Measurements from ENCODE around the gene BIRC7. TPM values are rescaled to one million over a fixed set of nuclear protein-coding genes. Genes with fewer than 3 reads are reported as not detected.

BIRC7 gene
- polyA plus RNA-seq, 3 donors, result 0.48 to 2.6 (median 0.57) TPM

DNA sequence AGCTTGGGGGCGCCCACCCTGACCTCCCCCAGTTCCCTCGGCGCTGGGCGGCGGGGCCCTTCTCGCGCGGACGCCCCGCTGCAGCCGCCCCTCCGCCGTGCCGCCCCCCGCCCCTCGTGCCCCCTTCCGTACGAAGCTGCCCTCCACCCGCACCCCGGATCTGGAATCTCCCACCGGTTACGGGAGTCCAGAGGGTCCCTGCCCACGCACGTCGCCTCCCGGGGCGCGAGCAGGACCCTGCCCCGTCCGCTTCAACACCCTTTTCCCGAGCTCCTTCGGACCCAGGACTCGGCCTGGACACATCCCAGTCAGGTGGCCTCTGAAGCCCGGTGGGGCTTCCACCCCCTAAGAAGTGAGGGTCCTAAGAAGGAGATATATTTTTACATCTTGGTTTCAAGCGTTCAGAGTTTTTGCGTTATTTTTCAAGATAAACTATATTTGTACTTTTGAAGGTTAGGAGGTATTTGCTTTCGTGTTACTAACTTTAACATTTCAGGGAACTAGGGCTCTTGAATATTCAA is 37.4 kb downstream of the BIRC7 start:
- no peak for DNase-seq (ENCODE audit: extremely low read depth in 1 of 11, low read depth in 9 of 11, low spot score in 4 of 11)

DNA sequence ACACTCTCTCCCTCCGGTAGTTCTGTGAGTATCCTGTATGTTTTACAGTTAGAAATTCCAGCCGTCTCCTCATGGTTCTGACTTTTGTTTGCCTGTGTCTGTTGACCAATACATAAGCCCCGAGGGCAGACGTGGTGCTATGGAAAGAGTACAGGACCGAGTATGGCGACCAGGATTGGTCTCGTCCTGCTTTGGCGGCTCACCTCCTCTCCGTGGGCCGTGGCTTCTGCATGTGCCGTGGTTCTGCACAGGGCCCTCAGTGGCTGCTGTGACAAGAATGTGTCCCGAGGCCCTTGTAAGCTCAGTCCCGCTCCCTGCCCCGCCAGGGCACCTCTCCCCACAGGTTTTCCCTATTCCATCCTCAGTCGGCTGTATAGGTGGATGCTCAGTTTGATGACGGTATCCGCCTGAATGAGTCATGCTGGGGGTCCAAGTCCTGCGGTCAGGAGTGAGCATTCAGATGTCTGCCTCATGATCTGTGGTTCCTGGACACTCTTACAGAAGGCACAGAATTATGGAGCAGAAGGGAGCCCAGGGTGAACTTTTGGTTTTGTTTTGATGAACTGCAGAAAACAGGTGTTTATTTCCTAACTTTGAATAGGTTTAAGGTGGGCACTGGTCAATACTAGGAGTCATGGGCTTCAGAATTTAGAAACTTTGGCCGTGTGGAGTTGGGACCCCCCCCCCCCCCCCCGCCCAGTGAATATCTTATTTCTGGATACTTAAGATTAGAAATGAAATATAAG is 38.1 kb downstream of the BIRC7 start:
- DNase-seq (ENCODE audit: extremely low read depth in 1 of 11, low read depth in 9 of 11, low spot score in 4 of 11), result no peak

DNA sequence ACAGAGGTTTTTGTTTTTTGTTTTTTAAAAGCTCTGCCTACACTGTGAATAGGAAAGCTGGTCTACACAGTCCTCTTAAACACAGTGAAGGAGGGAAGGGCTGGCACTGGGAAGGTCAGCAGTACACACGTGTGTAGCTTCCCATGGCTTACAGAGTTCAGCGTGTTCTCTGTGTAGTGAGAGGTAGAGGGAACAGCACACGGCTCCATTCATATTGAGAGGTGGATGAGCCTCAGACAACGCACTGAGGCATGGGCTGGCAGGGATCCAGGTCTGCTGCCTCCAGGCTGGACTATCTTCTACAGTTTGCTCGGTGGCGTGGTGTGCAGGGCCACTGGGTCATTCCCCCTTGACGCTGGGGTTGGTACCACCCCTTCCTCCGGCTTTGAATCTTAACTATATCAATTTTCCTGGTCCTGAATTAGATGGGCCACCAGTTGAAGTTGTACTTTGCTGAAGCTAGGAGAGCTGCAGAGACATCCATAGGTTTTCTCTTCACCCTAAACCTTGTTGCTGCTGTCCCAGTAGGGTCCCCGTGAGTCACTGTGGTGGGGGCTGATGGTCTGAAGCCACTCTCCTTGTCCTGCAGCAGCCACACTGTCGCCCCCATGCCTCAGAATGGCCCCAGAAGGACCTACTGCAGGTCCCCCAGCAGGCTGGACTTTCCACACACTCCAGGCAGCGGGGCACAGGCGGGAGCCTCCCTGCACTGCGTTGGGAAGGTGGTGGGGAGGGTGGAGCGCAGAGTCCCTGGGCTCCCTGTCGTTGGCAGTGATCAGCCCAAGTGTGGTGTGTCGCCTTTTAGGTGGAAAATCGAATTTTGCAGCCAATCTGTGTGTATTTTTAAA is 38.9 kb downstream of the BIRC7 start:
- DNase-seq (ENCODE audit: extremely low read depth in 1 of 11, low read depth in 9 of 11, low spot score in 4 of 11), result no peak

DNA sequence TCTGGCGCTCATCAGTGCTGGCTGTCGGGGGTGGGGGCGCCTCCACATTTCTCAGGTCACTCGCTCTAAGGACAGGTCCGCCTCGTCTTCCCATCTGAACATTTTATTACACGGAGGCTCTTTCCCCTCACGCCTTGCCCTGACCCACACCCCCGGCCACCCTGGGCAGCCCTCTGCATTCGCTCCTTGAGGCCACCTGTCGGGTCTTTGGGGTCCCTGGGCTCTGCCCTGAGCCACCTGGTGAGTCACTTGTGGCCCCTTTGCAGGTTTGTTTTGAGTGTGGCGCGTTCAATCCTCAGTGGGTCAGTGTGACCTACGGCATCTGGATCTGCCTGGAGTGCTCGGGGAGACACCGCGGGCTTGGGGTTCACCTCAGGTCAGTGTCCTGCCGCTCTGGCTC is 40.1 kb downstream of the BIRC7 start:
- DNase-seq (ENCODE audit: extremely low read depth in 1 of 11, low read depth in 9 of 11, low spot score in 4 of 11), result no peak

DNA sequence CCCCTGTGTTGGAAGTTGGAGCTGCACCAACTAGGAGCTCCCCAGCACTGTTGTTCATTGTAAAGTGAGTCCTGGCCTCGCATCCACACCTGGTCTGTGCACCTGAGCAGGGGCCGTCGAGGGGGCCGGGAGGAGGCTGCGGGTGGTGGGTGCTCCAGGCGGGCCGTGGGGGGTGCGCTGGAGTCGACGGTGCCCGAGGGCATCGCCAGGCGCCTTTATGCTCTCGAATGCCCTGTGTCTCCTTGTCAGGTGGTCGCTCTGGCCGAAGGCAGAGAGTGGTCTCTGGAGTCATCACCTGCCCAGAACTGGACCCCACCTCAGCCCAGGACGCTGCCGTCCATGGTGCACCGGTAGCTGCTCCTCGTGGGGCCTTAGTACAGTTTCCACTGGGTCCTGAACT is 41.3 kb downstream of the BIRC7 start:
- no peak for DNase-seq (ENCODE audit: extremely low read depth in 1 of 11, low read depth in 9 of 11, low spot score in 4 of 11)

DNA sequence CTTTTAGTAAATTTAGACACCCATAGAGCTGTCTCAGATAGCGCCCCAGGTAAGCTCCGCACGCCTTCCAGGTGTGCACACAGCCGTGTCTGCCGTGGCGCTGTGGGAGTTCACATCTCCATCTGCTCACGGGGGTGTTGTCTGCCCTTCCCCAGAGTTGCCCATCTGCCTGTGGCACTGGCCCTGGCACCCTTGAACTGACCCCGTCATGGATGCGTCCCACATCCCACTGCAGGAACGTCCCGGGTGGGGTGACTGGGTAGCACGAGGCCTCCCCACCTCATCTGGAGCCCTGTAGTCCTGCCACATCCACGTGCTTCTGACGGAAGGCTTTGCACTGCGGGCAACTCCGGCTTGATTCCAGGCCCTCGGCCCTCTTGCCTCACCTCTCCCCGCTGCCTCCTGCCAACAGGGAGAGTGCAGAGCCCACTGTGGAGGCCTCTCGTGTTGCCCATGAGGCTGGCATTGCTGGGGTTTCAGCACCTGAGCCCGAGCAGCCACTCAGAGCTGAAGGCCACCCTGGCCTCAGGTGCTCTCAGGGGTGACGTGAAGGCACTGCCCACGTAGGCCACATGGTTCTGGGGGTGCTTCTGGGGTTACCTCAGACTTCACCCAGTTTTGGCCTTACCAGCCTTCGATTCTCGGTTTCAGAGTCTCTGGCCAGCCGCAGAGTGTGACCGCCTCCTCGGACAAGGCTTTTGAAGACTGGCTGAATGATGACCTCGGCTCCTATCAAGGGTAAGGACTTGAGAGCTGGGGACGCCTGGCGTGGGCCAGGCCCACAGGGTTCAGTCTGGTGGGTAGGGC is 42.0 kb downstream of the BIRC7 start:
- DNase-seq (ENCODE audit: extremely low read depth in 1 of 11, low read depth in 9 of 11, low spot score in 4 of 11), result no peak

DNA sequence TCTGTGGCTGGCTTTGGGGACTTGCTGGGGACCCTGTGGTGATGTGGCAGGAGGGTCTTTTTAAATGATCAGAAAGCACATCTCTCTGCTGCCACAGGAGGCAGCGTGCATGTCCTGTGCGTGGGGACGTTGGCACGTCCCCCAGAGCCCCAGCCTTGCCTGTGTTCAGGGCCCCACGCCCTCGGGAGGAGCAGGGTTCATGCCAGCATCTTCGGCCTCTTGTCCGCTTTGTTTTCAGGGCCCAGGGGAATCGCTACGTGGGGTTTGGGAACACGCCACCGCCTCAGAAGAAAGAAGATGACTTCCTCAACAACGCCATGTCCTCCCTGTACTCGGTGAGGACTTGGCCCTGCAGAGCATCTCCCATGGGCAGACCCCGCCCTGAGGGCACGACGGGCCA is 43.0 kb downstream of the BIRC7 start:
- DNase-seq (ENCODE audit: extremely low read depth in 1 of 11, low read depth in 9 of 11, low spot score in 4 of 11), result no peak

DNA sequence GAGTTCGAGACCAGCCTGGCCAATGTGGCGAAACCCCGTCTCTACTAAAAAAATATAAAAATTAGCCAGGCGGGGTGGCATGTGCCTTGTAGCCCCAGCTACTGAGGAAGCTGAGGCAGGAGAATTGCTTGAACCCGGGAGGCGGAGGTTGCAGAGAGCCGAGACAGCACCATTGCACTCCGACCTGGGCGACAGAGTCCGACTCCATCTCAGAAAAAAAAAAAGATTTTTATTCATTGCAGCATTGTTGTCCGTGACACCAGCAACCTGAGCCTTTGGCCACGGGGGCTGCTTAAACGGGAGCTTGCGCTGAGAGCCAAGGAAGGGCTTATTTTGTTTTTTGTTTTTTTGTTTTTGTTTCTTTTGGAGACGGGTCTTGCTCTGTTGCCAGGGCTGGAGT is 44.2 kb downstream of the BIRC7 start:
- no peak for DNase-seq (ENCODE audit: extremely low read depth in 1 of 11, low read depth in 9 of 11, low spot score in 4 of 11)

DNA sequence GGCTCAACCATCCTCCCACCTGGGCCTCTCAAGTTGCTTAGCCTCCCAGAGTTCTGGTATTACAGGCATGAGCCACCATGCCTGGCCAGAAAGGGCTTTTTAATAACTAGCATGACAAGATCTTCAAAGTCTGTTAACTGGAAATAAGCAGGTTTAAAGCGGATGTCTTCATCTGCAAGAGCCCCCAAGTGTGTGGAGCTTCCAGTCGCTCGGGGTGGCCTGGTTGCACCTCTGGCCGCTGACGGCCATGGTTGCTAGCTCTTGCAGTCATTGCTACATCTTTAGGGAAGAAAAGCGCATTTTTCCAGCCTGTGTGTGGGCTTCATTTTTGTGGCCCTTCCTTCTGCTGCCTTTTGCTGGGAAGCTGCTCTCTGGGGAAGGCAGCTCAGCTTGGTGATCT is 44.7 kb downstream of the BIRC7 start:
- no peak for DNase-seq (ENCODE audit: extremely low read depth in 1 of 11, low read depth in 9 of 11, low spot score in 4 of 11)

DNA sequence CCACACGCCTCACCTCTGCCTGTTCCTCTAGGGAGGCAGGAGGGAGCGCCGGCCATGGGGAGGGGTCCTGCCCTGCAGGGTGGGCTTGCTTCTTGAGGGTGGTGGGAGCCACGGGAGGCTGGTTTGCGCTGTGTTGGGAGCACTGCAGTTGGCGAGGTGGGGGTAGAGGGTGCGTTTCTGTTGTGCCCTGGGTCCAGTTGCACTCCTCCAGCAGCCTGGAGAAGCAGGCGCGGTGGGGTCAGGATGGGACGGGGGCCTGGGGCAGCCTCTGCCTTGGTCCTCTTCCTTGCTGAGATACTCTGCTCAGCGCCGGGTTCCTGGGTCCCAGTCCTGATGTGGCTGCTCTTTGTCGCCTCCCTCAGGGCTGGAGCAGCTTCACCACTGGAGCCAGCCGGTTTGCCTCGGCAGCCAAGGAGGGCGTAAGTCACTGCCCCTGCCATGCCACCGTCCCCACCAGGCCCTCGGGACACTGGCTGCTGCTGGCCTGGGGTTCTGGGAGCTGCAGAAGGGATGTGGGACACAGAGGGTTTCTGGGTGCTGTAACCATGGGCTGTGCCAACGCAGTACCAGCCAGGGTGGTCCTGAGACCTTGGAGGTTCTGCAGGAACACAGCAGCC is 45.3 kb downstream of the BIRC7 start:
- no peak for DNase-seq (ENCODE audit: extremely low read depth in 1 of 11, low read depth in 9 of 11, low spot score in 4 of 11)

DNA sequence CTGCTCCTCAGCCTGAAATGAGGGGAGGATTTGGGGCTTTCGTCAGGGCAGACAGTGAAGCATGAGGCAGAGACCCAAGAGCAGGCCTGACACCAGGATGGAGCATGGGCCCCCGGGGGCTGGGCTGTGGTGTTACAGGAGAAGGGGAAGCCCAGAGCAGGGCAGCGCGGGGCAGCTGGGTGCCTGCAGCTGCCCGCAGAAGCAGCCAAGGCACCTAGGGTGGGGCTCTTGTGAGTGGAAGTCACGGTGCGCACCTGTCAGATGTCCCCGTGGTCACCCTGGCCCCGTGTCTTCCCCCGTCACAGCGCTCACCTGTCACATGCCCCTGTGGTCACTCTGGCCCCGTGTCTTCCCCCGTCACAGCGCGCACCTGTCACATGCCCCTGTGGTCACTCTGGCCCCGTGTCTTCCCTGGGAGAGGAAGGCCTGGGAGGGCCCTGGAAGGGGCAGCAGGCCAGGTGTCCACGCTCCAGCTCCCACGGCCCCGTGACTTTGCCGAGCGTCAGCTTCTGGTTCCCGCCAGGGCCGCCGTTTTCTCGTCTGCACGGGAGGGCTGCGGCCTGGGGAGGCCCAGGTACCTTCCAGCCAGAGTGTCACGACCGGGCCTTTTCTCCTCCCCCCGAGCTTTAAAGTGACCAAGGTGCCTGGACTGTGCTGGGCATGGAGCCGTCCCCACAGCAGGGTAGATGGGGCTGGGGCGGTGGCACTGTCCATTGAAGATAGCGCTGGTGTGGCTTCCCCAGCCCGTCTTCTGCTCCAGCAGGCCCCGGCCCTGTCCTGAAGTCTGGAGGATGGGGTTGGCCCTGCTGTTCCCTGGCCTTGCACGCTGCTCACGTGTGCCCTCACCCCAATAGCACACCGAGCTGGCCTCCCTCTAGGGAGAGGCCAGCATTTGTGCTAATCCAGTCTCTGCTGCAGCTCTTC is 46.3 kb downstream of the BIRC7 start:
- no peak for DNase-seq (ENCODE audit: extremely low read depth in 1 of 11, low read depth in 9 of 11, low spot score in 4 of 11)

DNA sequence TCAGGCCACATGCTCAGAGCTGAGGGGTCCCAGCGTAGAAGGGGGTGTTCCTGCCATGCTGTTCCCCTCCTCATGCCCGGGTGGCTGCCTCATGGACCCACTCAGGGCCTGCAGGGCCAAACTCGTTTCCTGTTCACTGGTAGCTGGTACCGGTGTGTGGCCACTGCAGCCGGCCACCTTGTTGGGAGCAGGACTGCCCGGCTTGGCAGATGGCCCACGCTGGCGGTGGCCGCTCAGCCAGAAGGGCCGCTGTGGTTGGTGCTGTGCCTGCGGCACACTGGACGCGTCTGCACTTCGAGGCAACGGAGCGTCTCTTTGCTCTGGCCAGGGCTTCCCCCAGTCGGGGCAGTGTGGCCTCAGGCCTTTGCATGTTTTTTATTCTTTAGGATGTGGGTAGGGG is 47.2 kb downstream of the BIRC7 start:
- no peak for DNase-seq (ENCODE audit: extremely low read depth in 1 of 11, low read depth in 9 of 11, low spot score in 4 of 11)

DNA sequence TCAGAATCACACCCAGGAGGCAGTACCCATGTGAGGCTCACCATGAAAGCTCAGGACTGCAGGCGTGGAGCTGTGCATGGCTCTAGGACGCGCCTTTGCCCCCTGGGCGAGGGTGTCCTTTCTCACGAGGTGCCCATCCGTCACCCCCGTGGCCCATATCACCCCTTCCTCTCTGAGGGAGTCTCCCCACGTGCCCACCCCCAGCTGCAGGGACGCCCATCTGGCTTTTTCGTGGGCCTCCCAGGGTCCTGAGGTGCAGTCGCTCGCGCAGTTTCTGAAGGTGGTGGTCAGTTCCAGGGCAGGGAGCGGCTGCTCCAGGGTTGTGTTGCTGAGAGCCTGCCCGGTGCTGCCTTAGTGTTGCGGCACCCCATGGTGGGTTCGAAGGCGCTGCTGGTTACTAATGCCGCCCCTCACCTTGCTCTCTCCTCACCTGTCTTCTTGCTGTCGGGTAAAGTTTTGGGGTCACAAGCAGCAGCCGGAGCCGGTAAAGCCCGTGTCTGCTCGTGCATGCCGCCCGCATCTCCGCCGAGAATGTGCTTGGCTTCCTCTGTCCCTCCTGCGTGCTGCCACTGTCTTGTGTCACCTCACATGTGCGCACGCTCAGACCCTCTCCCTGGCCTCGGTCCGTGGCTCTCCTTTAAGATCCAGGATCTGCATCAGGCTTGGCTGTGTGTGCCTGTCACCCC is 47.8 kb downstream of the BIRC7 start:
- no peak for DNase-seq (ENCODE audit: extremely low read depth in 1 of 11, low read depth in 9 of 11, low spot score in 4 of 11)

DNA sequence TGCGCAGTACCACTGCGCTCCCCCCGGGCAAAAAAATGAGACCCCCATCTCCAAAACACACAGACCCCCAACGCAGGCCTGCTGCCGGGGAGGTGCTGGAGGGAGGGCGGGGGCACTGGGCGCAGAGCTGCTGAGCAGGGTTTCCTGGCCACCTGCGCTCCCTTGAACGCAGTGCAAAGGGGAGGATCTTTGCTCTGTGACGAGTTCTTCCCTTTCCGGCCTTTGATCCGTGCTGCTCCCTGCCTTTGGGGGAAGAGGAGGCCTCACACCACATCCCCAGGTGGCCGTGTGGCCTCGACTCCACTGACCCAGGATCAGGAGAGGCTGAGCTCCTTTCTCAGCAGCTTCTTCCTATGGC is 48.4 kb downstream of the BIRC7 start:
- no peak for DNase-seq (ENCODE audit: extremely low read depth in 1 of 11, low read depth in 9 of 11, low spot score in 4 of 11)

DNA sequence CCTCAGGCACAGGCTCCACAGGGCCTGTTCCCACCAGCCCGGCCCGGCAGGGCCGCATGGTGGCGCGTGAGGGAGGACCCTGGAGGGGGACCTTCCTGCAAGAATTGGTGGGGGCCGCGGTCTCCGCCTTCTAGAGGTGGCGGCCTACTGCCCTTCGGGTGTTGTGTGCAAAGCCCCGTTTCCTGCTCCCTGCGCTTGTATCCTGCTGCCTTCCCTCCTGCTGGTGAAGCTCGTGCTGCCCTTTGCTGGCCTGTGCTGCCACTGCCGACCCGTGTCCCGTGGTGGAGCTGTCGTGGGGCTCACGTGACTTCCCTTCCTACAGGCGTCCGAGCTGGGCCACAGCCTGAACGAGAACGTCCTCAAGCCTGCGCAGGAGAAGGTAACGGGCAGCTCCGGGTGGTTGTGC is 48.8 kb downstream of the BIRC7 start:
- no peak for DNase-seq (ENCODE audit: extremely low read depth in 1 of 11, low read depth in 9 of 11, low spot score in 4 of 11)

DNA sequence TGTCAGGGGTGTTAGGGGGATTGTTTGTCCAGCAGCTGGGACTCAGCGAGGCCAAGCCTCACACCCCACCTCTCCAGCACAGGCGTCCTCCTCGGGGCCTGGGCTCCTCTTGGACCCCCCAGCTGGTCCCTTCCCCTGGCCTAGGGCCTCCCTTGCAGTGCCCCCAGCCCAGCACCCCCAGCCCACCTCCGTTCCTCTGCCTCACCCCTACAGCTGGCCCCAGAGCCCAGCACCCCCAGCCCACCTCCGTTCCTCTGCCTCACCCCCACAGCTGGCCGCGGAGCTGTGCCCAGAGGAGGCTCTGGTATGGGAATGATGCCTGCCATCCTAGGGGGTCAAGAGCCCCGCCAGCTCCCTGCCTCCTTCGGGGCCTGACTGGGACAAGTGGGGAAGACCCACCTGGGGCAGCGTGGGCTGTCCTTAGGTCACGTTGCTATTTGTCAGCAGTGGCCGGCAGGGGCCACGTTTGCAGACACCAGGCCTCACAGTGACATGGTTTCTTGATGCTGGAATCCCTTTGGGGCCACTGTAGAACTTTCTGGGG is 49.3 kb downstream of the BIRC7 start:
- DNase-seq (ENCODE audit: extremely low read depth in 1 of 11, low read depth in 9 of 11, low spot score in 4 of 11), result no peak
